ENCODE measurements around the gene FBXO41. TPM values are rescaled to one million over a fixed set of nuclear protein-coding genes. Genes with fewer than 3 reads are reported as not detected.

FBXO41 gene
- total and polyA plus RNA-seq, 9 of the 15 experiments (the other 6 are each of a cell fraction or from before 2014, with no cell fraction given): 0.21 to 8.2 (median 3.5) TPM

GRCh38 chr2:73233154-73233931 lies 50.9 kb downstream of the FBXO41 start, which contains the start of gene PRADC1 (continued):
- TF ChIP-seq ZNF133 (CRISPR knock-in tag; IDR thresholded peaks at IDR 0.05) (no peak), HINFP (tag; conservative IDR thresholded peaks at IDR 0.05; ENCODE audit: low read depth) (no peak), BACH1 (tag; IDR thresholded peaks at IDR 0.05) (no peak), KHSRP (IDR thresholded peaks at IDR 0.05) (no peak), YY1 (IDR thresholded peaks at IDR 0.05; ENCODE audit: borderline replicate concordance in 1 of 3, control insufficient read depth in 1 of 3, extremely low read depth in 1 of 3, insufficient read depth in 3 of 3, insufficient read length in 1 of 3, insufficient replicate concordance in 2 of 3, low read depth in 1 of 3, low read length in 2 of 3) (no peak), E2F1 (CRISPR knock-in tag; IDR thresholded peaks at IDR 0.05) (no peak), PHF8 (IDR thresholded peaks at IDR 0.05; ENCODE audit: borderline replicate concordance, low read length) (peak; percentile 43; the same call in 1 of the 2 replicates), UBTF (IDR thresholded peaks at IDR 0.05; ENCODE audit: borderline replicate concordance in 1 of 2, low read depth in 2 of 2, low read length in 2 of 2) (0 out of 4 replicates have a peak, but pooled peaks have one; percentile 19 to 54), ZNF407 (IDR thresholded peaks at IDR 0.05; ENCODE audit: low read depth) (no peak)
